GM12864 (cell line): ENCODE results near the gene CALY.
"Not testable (repeated sequence)": the region's sequence is repeated elsewhere in the genome, so short reads cannot be mapped to it uniquely, and the experiment has no call there.

ENCODE experiments used
- DNase-seq: peaks from one replicate; pipeline ENCODE4 v3.0.0-alpha.2; 2011; ENCODE audit warnings: low read depth
- H3K4me3 ChIP-seq: 2 replicates; pipeline ENCODE4 v1.5.1; 2011; ENCODE audit warnings: mild to moderate bottlenecking, low read depth, low read length, control low read depth
- CTCF ChIP-seq: IDR thresholded peaks from 2 replicates; pipeline ENCODE4 v1.5.1; 2011; ENCODE audit warnings: low read depth, mild to moderate bottlenecking, moderate library complexity, low read length, control low read depth, inconsistent platforms; ENCODE audit errors: missing control alignments

The CALY gene

GRCh38 chr10:133373174-133374090 is 36.7 kb upstream of the CALY start, which contains the start of gene ECHS1:
ECHS1 (minus strand) TSS chr10:133373354; CDS start chr10:133373333, 21 bp downstream.
- TF ChIP-seq CTCF: no peak
- H3K4me3 ChIP-seq: peak within 1 kb of the TSS; percentile 90
- no peak for DNase-seq

- H3K4me3 ChIP-seq: peak overlapping the region; percentile 90
- no peak for DNase-seq
- TF ChIP-seq CTCF: no peak
Observed at GRCh38 chr10:133372507-133372906, 35.8 kb upstream of the CALY start.

GRCh38 chr10:133370030-133370786 is 33.5 kb upstream of the CALY start:
- DNase-seq: no peak

GRCh38 chr10:133368153-133368552 is 31.5 kb upstream of the CALY start:
- H3K4me3 ChIP-seq: no peak overlapping the region
- no peak for TF ChIP-seq CTCF
- no peak for DNase-seq

More at GRCh38 chr10:133370030-133370786, 33.5 kb upstream of the CALY start:
- TF ChIP-seq CTCF: no peak
- H3K4me3 ChIP-seq: no peak overlapping the region

GRCh38 chr10:133367461-133367860 is 30.8 kb upstream of the CALY start:
- H3K4me3 ChIP-seq: not testable (repeated sequence)

GRCh38 chr10:133366751-133367150 is 30.1 kb upstream of the CALY start:
- no peak for DNase-seq
- no peak overlapping the region for H3K4me3 ChIP-seq
- no peak for TF ChIP-seq CTCF

More at GRCh38 chr10:133367461-133367860, 30.8 kb upstream of the CALY start:
- not testable (repeated sequence) for DNase-seq

GRCh38 chr10:133366130-133366478 is 29.4 kb upstream of the CALY start:
- no peak for TF ChIP-seq CTCF
- DNase-seq: no peak
- H3K4me3 ChIP-seq: no peak overlapping the region
